Subcutaneous abdominal adipose tissue (tissue), 5 donors: ENCODE measurements around the gene RBM33.

Source experiments
- H3K27ac ChIP-seq: one replicate; pipeline ENCODE4 v1.7.0; 2013; ENCODE audit warnings: low read depth, mild to moderate bottlenecking, inconsistent platforms, low read length, moderate library complexity
- H3K27me3 ChIP-seq, 5 donors: one replicate each; pipeline ENCODE4 v1.7.0; 2013; ENCODE audit warnings: low read length in 5 of 5, inconsistent platforms in 1 of 5; ENCODE audit not compliant: control insufficient read depth in 5 of 5, insufficient read depth in 4 of 5
- H3K36me3 ChIP-seq, 5 donors: one replicate each; pipeline ENCODE4 v1.7.0; 2013; ENCODE audit warnings: low read length in 5 of 5; ENCODE audit not compliant: control insufficient read depth in 5 of 5, insufficient read depth in 5 of 5
- H3K4me1 ChIP-seq, 5 donors: one replicate each; pipeline ENCODE4 v1.7.0; 2013; ENCODE audit warnings: low read length in 5 of 5, mild to moderate bottlenecking in 3 of 5, moderate library complexity in 1 of 5; ENCODE audit not compliant: control insufficient read depth in 5 of 5, insufficient read depth in 5 of 5
- H3K4me3 ChIP-seq, 5 donors: one replicate each; pipeline ENCODE4 v1.7.0; 2013; ENCODE audit warnings: low read length in 5 of 5, low read depth in 1 of 5
- H3K9ac ChIP-seq, 5 donors: one replicate each; pipeline ENCODE4 v1.7.0; 2013; ENCODE audit warnings: low read length in 5 of 5, mild to moderate bottlenecking in 4 of 5, moderate library complexity in 3 of 5
- H3K9me3 ChIP-seq, 5 donors: one replicate each; pipeline ENCODE4 v1.7.0; 2013; ENCODE audit warnings: low read length in 5 of 5; ENCODE audit not compliant: control insufficient read depth in 5 of 5
- donor health status: healthy.
- donor health status: healthy.
- donor health status: healthy.
- donor health status: healthy.
- donor health status: healthy.

Gene RBM33

GRCh38 chr7:155792315-155792960 lies 148.0 kb downstream of the RBM33 start:
- Histone ChIP-seq H3K36me3 (no peaks in the 10 kb centered on the region), H3K4me3 (no peak overlapping the region), H3K9me3 (peaks cover 0 to 5% (median 0%) of the 10 kb centered on the region in 5 donors), H3K27ac (no peak overlapping the region), H3K27me3 (peaks cover 9 to 25% (median 15%) of the 10 kb centered on the region in 5 donors), H3K4me1 (peaks cover 5 to 11% (median 9%) of the 10 kb centered on the region in 5 donors), H3K9ac (no peak overlapping the region)

GRCh38 chr7:155792999-155793560 lies 148.6 kb downstream of the RBM33 start:
- Histone ChIP-seq H3K9me3 (peaks cover 0 to 5% (median 0%) of the 10 kb centered on the region in 5 donors), H3K9ac (no peak overlapping the region), H3K4me3 (no peak overlapping the region), H3K4me1 (peaks cover 3 to 5% (median 4%) of the 10 kb centered on the region in 5 donors), H3K27ac (no peak overlapping the region), H3K36me3 (no peaks in the 10 kb centered on the region), H3K27me3 (peaks cover 9 to 26% (median 15%) of the 10 kb centered on the region in 5 donors)

GRCh38 chr7:155793720-155794119 lies 149.3 kb downstream of the RBM33 start:
- Histone ChIP-seq H3K27ac (no peak overlapping the region), H3K9ac (no peak overlapping the region), H3K9me3 (peaks cover 0 to 5% (median 0%) of the 10 kb centered on the region in 5 donors), H3K36me3 (no peaks in the 10 kb centered on the region), H3K4me3 (no peak overlapping the region), H3K27me3 (peaks cover 9 to 28% (median 15%) of the 10 kb centered on the region in 5 donors), H3K4me1 (peaks cover 3 to 5% (median 4%) of the 10 kb centered on the region in 5 donors)

- H3K4me1 ChIP-seq: peaks cover 3 to 5% (median 4%) of the 10 kb centered on the region in 5 donors
- H3K4me3 ChIP-seq: no peak overlapping the region
- H3K36me3 ChIP-seq: no peaks in the 10 kb centered on the region
- no peak overlapping the region for H3K9ac ChIP-seq
- H3K9me3 ChIP-seq: peaks cover 0 to 5% (median 0%) of the 10 kb centered on the region in 5 donors
- peaks cover 9 to 30% (median 15%) of the 10 kb centered on the region in 5 donors for H3K27me3 ChIP-seq
- H3K27ac ChIP-seq: no peak overlapping the region
Observed at GRCh38 chr7:155794196-155794595, 149.7 kb downstream of the RBM33 start.

GRCh38 chr7:155795401-155795800 lies 150.9 kb downstream of the RBM33 start:
- no peak overlapping the region for H3K4me3 ChIP-seq
- peaks cover 15 to 33% (median 25%) of the 10 kb centered on the region in 5 donors for H3K27me3 ChIP-seq
- no peaks in the 10 kb centered on the region for H3K36me3 ChIP-seq
- H3K4me1 ChIP-seq: peaks cover 3 to 13% (median 5%) of the 10 kb centered on the region in 5 donors
- no peak overlapping the region for H3K27ac ChIP-seq
- peak overlapping the region in 1 of 5 donors; percentile 43 for H3K9ac ChIP-seq
- peaks cover 0 to 5% (median 0%) of the 10 kb centered on the region in 5 donors for H3K9me3 ChIP-seq

GRCh38 chr7:155795951-155796350 lies 151.5 kb downstream of the RBM33 start:
- Histone ChIP-seq H3K36me3 (no peaks in the 10 kb centered on the region), H3K4me3 (no peak overlapping the region), H3K9ac (no peak overlapping the region), H3K27me3 (peaks cover 20 to 39% (median 31%) of the 10 kb centered on the region in 5 donors), H3K27ac (no peak overlapping the region), H3K4me1 (peaks cover 3 to 13% (median 5%) of the 10 kb centered on the region in 5 donors), H3K9me3 (peaks cover 0 to 5% (median 0%) of the 10 kb centered on the region in 5 donors)

GRCh38 chr7:155796381-155797261 lies 152.2 kb downstream of the RBM33 start:
- H3K36me3 ChIP-seq: no peaks in the 10 kb centered on the region
- peaks cover 26 to 45% (median 36%) of the 10 kb centered on the region in 5 donors for H3K27me3 ChIP-seq
- H3K9me3 ChIP-seq: peaks cover 0 to 1% (median 0%) of the 10 kb centered on the region in 5 donors
- H3K9ac ChIP-seq: no peak overlapping the region
- no peak overlapping the region for H3K4me3 ChIP-seq
- H3K4me1 ChIP-seq: peaks cover 3 to 13% (median 5%) of the 10 kb centered on the region in 5 donors
- no peak overlapping the region for H3K27ac ChIP-seq

- Histone ChIP-seq H3K36me3 (no peaks in the 10 kb centered on the region), H3K27me3 (peaks cover 31 to 51% (median 36%) of the 10 kb centered on the region in 5 donors), H3K4me3 (no peak overlapping the region), H3K9ac (no peak overlapping the region), H3K4me1 (peaks cover 3 to 13% (median 5%) of the 10 kb centered on the region in 5 donors), H3K9me3 (no peaks in the 10 kb centered on the region), H3K27ac (no peak overlapping the region)
Observed at GRCh38 chr7:155797262-155798250, 153.1 kb downstream of the RBM33 start.
